NCI-H1092 (cell line): Measurements from ENCODE around the gene GLMP.
A peak's percentile ranks its signal among the peaks of the same experiment; 100 is the strongest.
"Not testable (repeated sequence)": the region's sequence is repeated elsewhere in the genome, so short reads cannot be mapped to it uniquely, and the experiment has no call there.

ENCODE experiments used
- DNase-seq: peaks from one replicate; lab custom pipeline; 2025; lab: John Stamatoyannopoulos, UW

GLMP gene

GRCh38 chr1:156295391-156295947 is at the start of gene GLMP:
Gene GLMP (minus strand): TSS chr1:156295679. CDS start chr1:156295645, 34 bp downstream.
- DNase-seq = peak; percentile 16

GRCh38 chr1:156344409-156344808 is 48.9 kb upstream of the GLMP start:
- no peak for DNase-seq

GRCh38 chr1:156342166-156342955 is 46.9 kb upstream of the GLMP start:
- no peak for DNase-seq

GRCh38 chr1:156338180-156338976 is 42.9 kb upstream of the GLMP start, which contains the start of the genes CCT3 and TSACC:
Gene CCT3 (minus strand): TSS chr1:156338292. CDS start chr1:156338184, 108 bp downstream.
Gene TSACC (plus strand): TSS chr1:156338526. CDS start chr1:156339758, 1,232 bp downstream.
- DNase-seq = peak; percentile 100

- DNase-seq = peak; percentile 38
These were observed 42.4 kb upstream of the GLMP start for GRCh38 chr1:156337888-156338179.

GRCh38 chr1:156337052-156337887 is 41.8 kb upstream of the GLMP start:
- no peak for DNase-seq

- no peak for DNase-seq
These were observed 40.8 kb upstream of the GLMP start for GRCh38 chr1:156336242-156336641.

- not testable (repeated sequence) for DNase-seq
These were observed 27.7 kb upstream of the GLMP start for GRCh38 chr1:156323179-156323578.

GRCh38 chr1:156320560-156320959 is 25.1 kb upstream of the GLMP start:
- no peak for DNase-seq

- no peak for DNase-seq
These were observed 24.2 kb upstream of the GLMP start for GRCh38 chr1:156319664-156320063.

- no peak for DNase-seq
These were observed 21.4 kb upstream of the GLMP start for GRCh38 chr1:156316909-156317308.

- no peak for DNase-seq
These were observed 15.5 kb upstream of the GLMP start for GRCh38 chr1:156310962-156311361.

- DNase-seq = no peak
These were observed 12.6 kb upstream of the GLMP start for GRCh38 chr1:156308078-156308477.

GRCh38 chr1:156305215-156305614 is 9.7 kb upstream of the GLMP start:
- DNase-seq = no peak

- no peak for DNase-seq
These were observed 7.8 kb upstream of the GLMP start for GRCh38 chr1:156303241-156303640.

- DNase-seq = no peak
These were observed 3.4 kb upstream of the GLMP start, which contains the start of gene VHLL for GRCh38 chr1:156298852-156299357. Gene VHLL (minus strand): TSS chr1:156299307. CDS start chr1:156299189, 118 bp downstream.

- no peak for DNase-seq
These were observed 1.6 kb downstream of the GLMP start for GRCh38 chr1:156293895-156294294.

GRCh38 chr1:156293098-156293434 is 2.4 kb downstream of the GLMP start:
- no peak for DNase-seq

- DNase-seq = no peak
These were observed 4.0 kb downstream of the GLMP start for GRCh38 chr1:156291226-156292061.

- no peak for DNase-seq
These were observed 5.6 kb downstream of the GLMP start for GRCh38 chr1:156289857-156290256.

GRCh38 chr1:156286061-156286460 is 9.4 kb downstream of the GLMP start:
- no peak for DNase-seq
